HL-60 (cell line): ENCODE results near the gene DOCK10.

Source experiments
- DNase-seq, 2 experiments: peaks; one replicate each; pipeline ENCODE4 v3.0.0-alpha.2; 2010 to 2020; ENCODE audit warnings: low read depth in 1 of 2, low spot score in 1 of 2
- H3K27ac ChIP-seq: fragments of 250-450 bp; sonication (Bioruptor Pico); replicated peaks from 2 replicates; pipeline ENCODE4 v1.5.1; 2020; ENCODE audit warnings: mild to moderate bottlenecking, moderate library complexity
- H3K27me3 ChIP-seq: fragments of 250-450 bp; sonication (Bioruptor Pico); 2 replicates; pipeline ENCODE4 v1.5.1; 2021; ENCODE audit warnings: mild to moderate bottlenecking, moderate library complexity; ENCODE audit not compliant: insufficient read depth, poor library complexity, severe bottlenecking
- H3K4me3 ChIP-seq: replicated peaks from 2 replicates; pipeline ENCODE4 v1.5.1; 2011; ENCODE audit warnings: mild to moderate bottlenecking, control low read depth, low read length; ENCODE audit not compliant: insufficient read depth
- GABPA ChIP-seq: IDR thresholded peaks from 2 replicates; pipeline ENCODE4 v1.6.1; 2012; ENCODE audit warnings: low read depth
- POLR2AphosphoS5 ChIP-seq: IDR thresholded peaks from 2 replicates; pipeline ENCODE4 v1.6.1; 2012; ENCODE audit warnings: low read depth
- SPI1 ChIP-seq: IDR thresholded peaks from 2 replicates; pipeline ENCODE4 v1.6.1; 2012; ENCODE audit warnings: low read depth, mild to moderate bottlenecking, borderline replicate concordance
- TF ChIP-seq, protein P1 (sequence below): IDR thresholded peaks from 2 replicates; pipeline ENCODE4 v1.6.1; 2012; ENCODE audit warnings: low read depth; ENCODE audit not compliant: insufficient replicate concordance
- TF ChIP-seq, protein P2 (sequence below): IDR thresholded peaks from one replicate; pipeline ENCODE4 v1.5.1; 2011; ENCODE audit warnings: low read length, control low read depth, inconsistent platforms; ENCODE audit not compliant: insufficient read depth

Gene DOCK10

DNA sequence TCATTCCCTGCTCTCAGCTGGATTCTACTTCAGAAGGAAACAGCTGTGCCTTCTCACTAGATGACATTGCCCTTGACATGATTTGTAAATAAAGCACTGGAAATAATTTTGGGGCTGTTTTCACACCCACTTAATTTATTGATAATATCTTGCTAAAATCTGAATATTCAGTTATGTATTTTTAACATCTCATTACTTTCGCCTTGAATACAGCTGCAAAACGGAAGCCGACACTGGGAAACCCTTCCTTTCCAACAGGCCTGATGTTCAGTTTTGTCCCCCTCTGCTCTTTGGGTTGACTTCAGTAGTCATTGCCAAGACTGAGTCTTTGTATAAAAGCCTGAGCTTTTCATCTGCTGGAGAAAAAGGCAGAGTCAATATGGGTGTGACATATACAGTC lies 82.7 kb downstream of the DOCK10 start:
- no peak for DNase-seq
- Histone ChIP-seq H3K27me3 (no peaks in the 10 kb centered on the region), H3K4me3 (no peak overlapping the region), H3K27ac (no peak overlapping the region)
- TF ChIP-seq, protein P1, sequence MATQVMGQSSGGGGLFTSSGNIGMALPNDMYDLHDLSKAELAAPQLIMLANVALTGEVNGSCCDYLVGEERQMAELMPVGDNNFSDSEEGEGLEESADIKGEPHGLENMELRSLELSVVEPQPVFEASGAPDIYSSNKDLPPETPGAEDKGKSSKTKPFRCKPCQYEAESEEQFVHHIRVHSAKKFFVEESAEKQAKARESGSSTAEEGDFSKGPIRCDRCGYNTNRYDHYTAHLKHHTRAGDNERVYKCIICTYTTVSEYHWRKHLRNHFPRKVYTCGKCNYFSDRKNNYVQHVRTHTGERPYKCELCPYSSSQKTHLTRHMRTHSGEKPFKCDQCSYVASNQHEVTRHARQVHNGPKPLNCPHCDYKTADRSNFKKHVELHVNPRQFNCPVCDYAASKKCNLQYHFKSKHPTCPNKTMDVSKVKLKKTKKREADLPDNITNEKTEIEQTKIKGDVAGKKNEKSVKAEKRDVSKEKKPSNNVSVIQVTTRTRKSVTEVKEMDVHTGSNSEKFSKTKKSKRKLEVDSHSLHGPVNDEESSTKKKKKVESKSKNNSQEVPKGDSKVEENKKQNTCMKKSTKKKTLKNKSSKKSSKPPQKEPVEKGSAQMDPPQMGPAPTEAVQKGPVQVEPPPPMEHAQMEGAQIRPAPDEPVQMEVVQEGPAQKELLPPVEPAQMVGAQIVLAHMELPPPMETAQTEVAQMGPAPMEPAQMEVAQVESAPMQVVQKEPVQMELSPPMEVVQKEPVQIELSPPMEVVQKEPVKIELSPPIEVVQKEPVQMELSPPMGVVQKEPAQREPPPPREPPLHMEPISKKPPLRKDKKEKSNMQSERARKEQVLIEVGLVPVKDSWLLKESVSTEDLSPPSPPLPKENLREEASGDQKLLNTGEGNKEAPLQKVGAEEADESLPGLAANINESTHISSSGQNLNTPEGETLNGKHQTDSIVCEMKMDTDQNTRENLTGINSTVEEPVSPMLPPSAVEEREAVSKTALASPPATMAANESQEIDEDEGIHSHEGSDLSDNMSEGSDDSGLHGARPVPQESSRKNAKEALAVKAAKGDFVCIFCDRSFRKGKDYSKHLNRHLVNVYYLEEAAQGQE = no peak
- TF ChIP-seq GABPA (no peak), SPI1 (no peak), POLR2AphosphoS5 (no peak)
- TF ChIP-seq, protein P2, sequence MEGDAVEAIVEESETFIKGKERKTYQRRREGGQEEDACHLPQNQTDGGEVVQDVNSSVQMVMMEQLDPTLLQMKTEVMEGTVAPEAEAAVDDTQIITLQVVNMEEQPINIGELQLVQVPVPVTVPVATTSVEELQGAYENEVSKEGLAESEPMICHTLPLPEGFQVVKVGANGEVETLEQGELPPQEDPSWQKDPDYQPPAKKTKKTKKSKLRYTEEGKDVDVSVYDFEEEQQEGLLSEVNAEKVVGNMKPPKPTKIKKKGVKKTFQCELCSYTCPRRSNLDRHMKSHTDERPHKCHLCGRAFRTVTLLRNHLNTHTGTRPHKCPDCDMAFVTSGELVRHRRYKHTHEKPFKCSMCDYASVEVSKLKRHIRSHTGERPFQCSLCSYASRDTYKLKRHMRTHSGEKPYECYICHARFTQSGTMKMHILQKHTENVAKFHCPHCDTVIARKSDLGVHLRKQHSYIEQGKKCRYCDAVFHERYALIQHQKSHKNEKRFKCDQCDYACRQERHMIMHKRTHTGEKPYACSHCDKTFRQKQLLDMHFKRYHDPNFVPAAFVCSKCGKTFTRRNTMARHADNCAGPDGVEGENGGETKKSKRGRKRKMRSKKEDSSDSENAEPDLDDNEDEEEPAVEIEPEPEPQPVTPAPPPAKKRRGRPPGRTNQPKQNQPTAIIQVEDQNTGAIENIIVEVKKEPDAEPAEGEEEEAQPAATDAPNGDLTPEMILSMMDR = no peak

- TF ChIP-seq GABPA (no peak), SPI1 (peak; percentile 50; the same call in 1 of the 2 replicates), POLR2AphosphoS5 (no peak)
- TF ChIP-seq, protein P1 = no peak
- TF ChIP-seq, protein P2 = no peak
- H3K27me3 ChIP-seq = no peaks in the 10 kb centered on the region
- H3K4me3 ChIP-seq = no peak overlapping the region
- DNase-seq = no peak
- H3K27ac ChIP-seq = no peak overlapping the region
Measured at GRCh38 chr2:224958873-224959272, 83.4 kb downstream of the DOCK10 start.

DNA sequence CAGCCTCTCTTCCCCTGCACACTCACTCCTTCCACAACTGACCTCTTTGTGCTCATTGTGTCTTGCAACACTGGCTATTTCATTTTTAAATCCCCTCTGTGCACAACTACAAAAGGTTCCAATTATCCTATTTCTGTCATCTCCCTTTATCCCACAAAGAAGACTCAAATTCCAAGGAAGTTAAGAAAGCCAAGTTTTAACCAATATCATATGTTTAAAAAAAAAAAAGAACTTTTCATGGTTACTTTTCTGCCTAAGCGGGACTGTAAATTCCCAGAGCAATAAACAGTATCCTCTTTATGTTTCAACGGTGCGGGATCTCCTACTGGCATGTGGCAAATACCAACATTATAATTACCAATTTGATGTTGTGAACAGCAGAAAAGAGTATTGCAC lies 83.8 kb downstream of the DOCK10 start:
- Histone ChIP-seq H3K27me3 (no peaks in the 10 kb centered on the region), H3K4me3 (no peak overlapping the region), H3K27ac (no peak overlapping the region)
- DNase-seq = no peak
- TF ChIP-seq, protein P1 = no peak
- TF ChIP-seq POLR2AphosphoS5 (no peak), SPI1 (no peak), GABPA (no peak)
- TF ChIP-seq, protein P2 = no peak
